OCI-LY3 (cell line): ENCODE results near the gene JAM3.

Experiments used
- CTCF ChIP-seq: fragments of 200-600, 300-600 bp; sonication (generic); IDR thresholded peaks from 2 replicates; pipeline ENCODE4 v1.5.1; 2014; ENCODE audit warnings: antibody characterized with exemption, low read length, low read depth
- EZH2phosphoT487 ChIP-seq: fragments of 200-600 bp; shearing (Covaris generic); IDR thresholded peaks from 2 replicates; pipeline ENCODE4 v1.6.1; 2018; ENCODE audit warnings: antibody characterized with exemption, mixed run types, low read depth

- TF ChIP-seq CTCF (no peak), EZH2phosphoT487 (no peak)
These were observed 101.5 kb downstream of the JAM3 start for GRCh38 chr11:134170177-134170918.
